Parathyroid adenoma (tissue), 2 donors: Measurements from ENCODE around the gene FYB1.

ENCODE experiments used
- H2AFZ ChIP-seq: fragments of 300-600 bp; sonication (generic); one replicate; pipeline ENCODE4 v1.7.0; 2017; ENCODE audit warnings: antibody characterized with exemption, mild to moderate bottlenecking
- H3K27ac ChIP-seq: fragments of 300-600 bp; sonication (generic); one replicate; pipeline ENCODE4 v1.7.0; 2017
- H3K27me3 ChIP-seq: fragments of 300-600 bp; sonication (generic); one replicate; pipeline ENCODE4 v1.7.0; 2017; ENCODE audit warnings: low read length; ENCODE audit not compliant: control insufficient read depth, insufficient read depth
- H3K36me3 ChIP-seq: fragments of 300-600 bp; sonication (generic); one replicate; pipeline ENCODE4 v1.7.0; 2017; ENCODE audit warnings: low read length; ENCODE audit not compliant: control insufficient read depth, insufficient read depth
- H3K4me1 ChIP-seq: fragments of 300-600 bp; sonication (generic); one replicate; pipeline ENCODE4 v1.7.0; 2017; ENCODE audit warnings: control low read depth
- H3K4me2 ChIP-seq: fragments of 300-600 bp; sonication (generic); one replicate; pipeline ENCODE4 v1.7.0; 2017; ENCODE audit warnings: low read length
- H3K4me3 ChIP-seq: fragments of 300-600 bp; sonication (generic); one replicate; pipeline ENCODE4 v1.7.0; 2017; ENCODE audit warnings: low read depth, low read length
- H3K79me2 ChIP-seq: fragments of 300-600 bp; sonication (generic); one replicate; pipeline ENCODE4 v1.7.0; 2017; ENCODE audit warnings: control low read depth
- H3K9ac ChIP-seq: fragments of 300-600 bp; sonication (generic); one replicate; pipeline ENCODE4 v1.7.0; 2017; ENCODE audit warnings: mild to moderate bottlenecking
- H3K9me3 ChIP-seq: fragments of 300-600 bp; sonication (generic); one replicate; pipeline ENCODE4 v1.7.0; 2017; ENCODE audit warnings: low read length; ENCODE audit not compliant: control insufficient read depth
- CTCF ChIP-seq: fragments of 300-600 bp; sonication (generic); IDR thresholded peaks from one replicate; pipeline ENCODE4 v1.7.0; 2017; ENCODE audit warnings: antibody characterized with exemption, mild to moderate bottlenecking
- donor health status: primary hyperparathyroidism.

Gene FYB1

GRCh38 chr5:39260095-39260494 is 40.7 kb upstream of the FYB1 start:
- H3K4me2 ChIP-seq = no peak overlapping the region
- H3K9ac ChIP-seq = no peak overlapping the region
- H3K9me3 ChIP-seq = no peaks in the 10 kb centered on the region
- H3K79me2 ChIP-seq = no peaks in the 10 kb centered on the region
- no peaks in the 10 kb centered on the region for H3K36me3 ChIP-seq
- TF ChIP-seq CTCF = no peak
- H3K4me1 ChIP-seq = no peaks in the 10 kb centered on the region
- H3K4me3 ChIP-seq = no peak overlapping the region
- H3K27ac ChIP-seq = no peak overlapping the region
- H2AFZ ChIP-seq = no peak overlapping the region
- no peaks in the 10 kb centered on the region for H3K27me3 ChIP-seq

- Histone ChIP-seq H3K79me2 (no peaks in the 10 kb centered on the region), H3K27ac (no peak overlapping the region), H3K36me3 (no peaks in the 10 kb centered on the region), H3K27me3 (no peaks in the 10 kb centered on the region), H3K9ac (no peak overlapping the region), H2AFZ (no peak overlapping the region), H3K9me3 (no peaks in the 10 kb centered on the region), H3K4me3 (no peak overlapping the region), H3K4me1 (no peaks in the 10 kb centered on the region), H3K4me2 (no peak overlapping the region)
- TF ChIP-seq CTCF = no peak
Observed at GRCh38 chr5:39257554-39257953, 38.2 kb upstream of the FYB1 start.

- TF ChIP-seq CTCF = no peak
- Histone ChIP-seq H3K4me2 (no peak overlapping the region), H3K4me1 (no peaks in the 10 kb centered on the region), H3K27me3 (no peaks in the 10 kb centered on the region), H3K27ac (no peak overlapping the region), H3K4me3 (no peak overlapping the region), H2AFZ (no peak overlapping the region), H3K36me3 (no peaks in the 10 kb centered on the region), H3K79me2 (no peaks in the 10 kb centered on the region), H3K9me3 (no peaks in the 10 kb centered on the region), H3K9ac (no peak overlapping the region)
Observed at GRCh38 chr5:39256477-39257235, 37.3 kb upstream of the FYB1 start.

GRCh38 chr5:39255406-39255805 is 36.0 kb upstream of the FYB1 start:
- no peaks in the 10 kb centered on the region for H3K79me2 ChIP-seq
- no peak overlapping the region for H3K9ac ChIP-seq
- TF ChIP-seq CTCF = no peak
- no peak overlapping the region for H2AFZ ChIP-seq
- H3K9me3 ChIP-seq = no peaks in the 10 kb centered on the region
- H3K4me3 ChIP-seq = no peak overlapping the region
- H3K36me3 ChIP-seq = no peaks in the 10 kb centered on the region
- H3K27ac ChIP-seq = no peak overlapping the region
- no peaks in the 10 kb centered on the region for H3K27me3 ChIP-seq
- H3K4me1 ChIP-seq = no peaks in the 10 kb centered on the region
- no peak overlapping the region for H3K4me2 ChIP-seq

GRCh38 chr5:39254671-39255070 is 35.3 kb upstream of the FYB1 start:
- Histone ChIP-seq H3K4me3 (no peak overlapping the region), H3K79me2 (no peaks in the 10 kb centered on the region), H3K27me3 (no peaks in the 10 kb centered on the region), H3K36me3 (no peaks in the 10 kb centered on the region), H2AFZ (no peak overlapping the region), H3K4me1 (no peaks in the 10 kb centered on the region), H3K9ac (no peak overlapping the region), H3K4me2 (no peak overlapping the region), H3K9me3 (no peaks in the 10 kb centered on the region), H3K27ac (no peak overlapping the region)
- no peak for TF ChIP-seq CTCF
